Hepatic stellate cell (primary cell): ENCODE data around the gene SC5D.

Experiments
- DNase-seq: peaks from one replicate; pipeline ENCODE4 v3.0.0; 2011; ENCODE audit warnings: low spot score

SC5D gene

DNA sequence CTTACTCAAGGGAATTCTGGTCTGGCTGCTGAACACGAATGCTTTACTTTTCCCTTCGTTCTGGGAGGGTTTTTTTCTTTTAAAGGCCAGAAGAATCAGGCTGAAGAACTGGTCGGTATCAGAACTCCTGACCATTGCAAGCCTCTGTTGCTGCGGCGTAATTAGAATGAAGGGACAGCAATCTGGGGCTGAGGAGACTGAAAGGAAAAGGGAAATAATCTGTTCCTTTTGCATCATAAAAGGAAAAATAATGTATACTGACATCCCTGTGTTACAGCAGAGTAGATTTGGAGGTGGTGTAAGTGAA, 670 bp downstream of the SC5D start:
- DNase-seq: no peak

DNA sequence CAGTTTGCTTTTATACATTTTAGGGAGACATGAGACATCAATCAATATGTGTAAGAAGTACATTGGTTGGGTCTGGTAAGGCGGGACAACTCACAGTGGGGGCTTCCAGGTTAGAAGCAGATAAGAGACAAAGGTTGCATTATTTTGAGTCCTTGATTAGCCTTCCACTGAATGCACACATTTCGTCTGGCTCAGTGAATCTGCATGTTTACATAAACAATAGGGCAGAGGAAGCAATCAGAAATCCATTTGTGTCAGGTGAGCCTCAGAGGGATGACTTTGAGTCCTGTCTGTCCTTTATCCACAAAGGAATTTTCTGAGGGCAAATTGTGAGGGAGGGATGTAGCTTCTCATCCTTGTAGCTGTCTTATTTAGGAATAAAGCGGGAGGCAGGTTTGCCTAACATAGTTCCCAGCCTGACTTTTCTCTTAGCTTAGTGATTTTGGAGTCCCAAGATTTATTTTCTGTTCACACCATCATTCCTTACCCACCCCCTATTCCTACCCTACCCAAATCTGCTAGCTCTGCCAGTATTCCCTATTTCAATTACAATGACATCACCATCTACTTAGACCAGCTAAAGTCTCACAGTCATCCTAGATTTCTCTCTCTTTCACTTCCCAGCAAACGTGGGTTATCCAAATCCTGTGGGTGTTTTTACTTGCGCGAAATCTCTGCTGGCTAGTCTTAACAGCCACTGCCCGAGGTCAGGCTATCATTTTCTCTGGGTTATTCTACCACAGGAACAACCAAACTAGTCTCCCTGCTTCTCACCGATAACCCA, 2.9 kb downstream of the SC5D start:
- no peak for DNase-seq

DNA sequence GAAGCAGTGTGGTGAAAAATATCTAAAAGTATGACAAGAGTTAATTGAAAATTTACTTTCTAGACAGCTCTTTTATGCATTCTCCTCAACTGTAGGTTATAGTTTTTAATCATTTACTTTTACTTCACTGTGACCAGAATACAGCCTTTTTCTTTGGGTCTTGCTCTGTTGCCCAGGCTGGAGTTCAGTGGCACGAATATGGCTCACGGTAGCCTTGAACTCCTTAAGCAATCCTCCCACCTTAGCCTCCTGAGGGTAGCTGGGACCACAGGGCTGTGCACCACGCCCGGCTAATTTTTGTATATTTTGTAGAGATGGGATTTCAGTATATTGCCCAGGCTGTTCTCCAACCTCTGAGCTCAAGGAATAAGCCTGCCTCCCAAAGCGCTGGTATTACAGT, 5.3 kb downstream of the SC5D start:
- DNase-seq: no peak

DNA sequence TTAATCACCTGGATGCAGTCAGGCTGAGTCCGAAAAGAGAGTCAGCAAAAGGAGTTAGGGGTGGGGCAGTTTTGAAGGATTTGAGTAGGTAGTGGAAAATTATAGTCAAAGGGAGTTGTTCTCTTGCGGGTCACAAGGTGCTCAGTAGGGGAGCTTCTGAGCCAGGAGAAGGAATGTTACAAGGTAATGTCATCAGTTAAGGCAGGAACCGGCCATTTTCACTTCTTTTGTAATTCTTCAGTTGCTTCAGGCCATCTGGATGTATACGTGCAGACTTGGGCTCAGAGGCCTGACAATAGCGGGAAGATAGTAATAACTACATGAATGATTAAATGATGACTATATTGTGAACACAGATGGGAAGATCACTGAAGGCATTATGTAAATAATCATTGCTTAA, 6.2 kb downstream of the SC5D start:
- DNase-seq: no peak

DNA sequence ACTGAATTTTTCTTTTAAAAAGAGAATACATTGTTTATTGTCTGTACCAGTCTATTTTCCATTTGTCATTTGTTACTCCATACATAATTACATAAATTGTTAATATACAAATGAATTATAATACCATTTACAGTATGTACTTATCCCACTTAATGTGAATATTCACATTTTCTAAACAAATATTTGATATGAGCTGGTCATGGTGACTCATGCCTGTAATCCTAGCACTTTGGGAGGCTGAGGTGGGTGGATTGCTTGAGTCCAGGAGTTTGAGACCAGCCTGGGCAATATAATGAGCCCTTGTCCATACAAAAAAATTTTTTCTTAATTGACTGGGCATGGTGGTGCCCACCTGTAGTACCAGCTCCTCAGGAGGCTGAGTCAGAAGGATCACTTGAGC, 6.8 kb downstream of the SC5D start:
- no peak for DNase-seq

DNA sequence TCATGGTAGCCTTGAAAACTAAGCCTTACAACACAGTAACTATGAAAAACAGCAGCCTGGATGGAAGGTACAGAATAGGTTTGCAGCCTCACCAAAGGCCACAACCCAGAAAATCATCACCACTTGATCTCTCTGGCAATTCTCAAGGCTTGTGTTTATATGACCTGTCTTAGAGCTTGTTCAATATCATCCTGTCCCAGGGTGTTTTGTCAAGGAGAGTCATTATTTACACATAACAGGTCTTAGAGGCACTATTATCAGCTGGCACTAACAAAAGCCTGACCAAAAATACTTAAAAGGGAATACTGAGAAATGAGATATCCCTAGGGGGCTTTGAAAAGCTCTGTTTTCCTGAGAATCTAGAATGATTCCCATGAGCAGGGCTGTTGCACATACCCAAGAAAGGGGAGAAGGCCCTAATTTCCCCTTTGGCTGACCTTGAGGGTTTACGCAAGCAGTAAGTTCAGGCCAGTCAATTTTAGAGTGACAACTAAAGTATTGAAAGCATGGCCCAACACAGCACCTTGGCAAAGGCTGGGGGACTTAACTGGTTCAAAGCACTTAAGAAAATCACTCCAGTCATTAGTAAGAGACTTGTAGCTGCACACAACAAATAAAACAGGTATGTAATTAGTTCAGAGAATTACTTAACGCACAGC, 7.9 kb downstream of the SC5D start:
- DNase-seq: no peak

DNA sequence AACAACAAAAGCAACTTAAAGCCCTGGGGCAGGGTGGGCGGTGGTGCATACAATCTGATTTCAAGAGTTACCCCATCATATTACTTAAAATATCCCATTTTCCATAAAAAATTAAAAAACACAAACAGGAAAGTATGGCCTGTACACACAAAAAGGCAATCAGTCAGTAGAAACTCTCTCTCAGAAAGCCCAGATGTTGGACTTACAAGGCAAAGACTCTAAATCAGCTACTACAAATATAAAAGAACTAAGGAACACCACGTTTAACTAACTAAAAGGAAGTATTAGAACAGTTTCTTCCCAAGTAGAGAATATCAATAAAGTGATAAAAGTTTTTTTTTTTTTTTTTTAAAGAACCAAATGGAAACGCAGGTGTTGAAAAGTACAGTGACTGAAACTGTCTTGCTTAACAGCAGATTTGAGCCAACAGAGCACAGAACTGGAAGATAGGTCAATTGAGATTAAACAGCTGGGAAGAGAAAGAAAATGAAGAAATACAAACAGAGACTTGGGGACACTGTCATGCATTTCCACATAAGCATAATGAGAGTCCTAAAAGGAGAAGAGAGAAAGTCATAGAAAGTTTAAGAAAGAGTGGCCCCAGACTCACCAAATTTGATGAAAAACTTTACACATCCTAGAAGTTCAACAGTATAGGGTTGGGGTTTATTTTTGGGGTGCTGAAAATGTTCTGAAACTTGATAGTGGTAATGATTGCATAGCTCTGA, 8.6 kb downstream of the SC5D start:
- no peak for DNase-seq

DNA sequence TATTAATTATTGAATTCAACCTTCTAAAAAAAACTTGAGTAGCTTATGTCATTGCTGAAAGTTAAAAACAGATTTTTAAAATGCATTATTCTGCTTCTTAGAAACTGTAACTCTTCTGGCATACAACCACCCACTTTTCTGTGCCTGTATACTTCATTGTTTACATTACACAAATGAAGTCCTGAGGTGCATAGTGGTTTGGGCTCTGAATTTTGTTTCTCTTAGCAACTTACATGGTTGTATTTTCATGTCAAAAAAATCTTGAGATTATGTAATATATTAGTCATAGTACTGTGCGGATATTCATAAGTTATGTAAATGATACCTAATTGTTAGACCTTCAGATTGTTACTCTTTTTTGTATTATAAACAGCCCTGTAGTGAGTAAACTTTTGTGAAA, 12.2 kb downstream of the SC5D start:
- no peak for DNase-seq

DNA sequence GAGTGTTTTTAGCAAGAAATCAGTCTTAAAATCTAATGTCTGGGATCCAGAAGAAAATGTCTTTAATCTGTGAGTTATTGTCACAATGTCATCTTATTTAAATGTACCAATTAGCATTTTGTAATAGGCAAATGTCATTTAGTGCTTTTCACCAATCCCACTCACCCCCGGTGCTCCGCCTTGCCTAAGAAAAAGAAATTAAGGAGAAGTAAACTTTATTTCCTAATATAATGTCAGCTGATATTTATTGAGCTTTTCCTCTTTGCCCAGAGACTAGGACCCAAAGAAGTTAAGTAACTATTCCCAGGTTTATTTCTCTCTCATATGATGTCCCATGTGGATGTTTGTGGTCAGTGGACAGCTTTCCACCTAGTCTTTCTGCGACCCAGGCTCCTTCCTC, 16.2 kb downstream of the SC5D start:
- DNase-seq: no peak

DNA sequence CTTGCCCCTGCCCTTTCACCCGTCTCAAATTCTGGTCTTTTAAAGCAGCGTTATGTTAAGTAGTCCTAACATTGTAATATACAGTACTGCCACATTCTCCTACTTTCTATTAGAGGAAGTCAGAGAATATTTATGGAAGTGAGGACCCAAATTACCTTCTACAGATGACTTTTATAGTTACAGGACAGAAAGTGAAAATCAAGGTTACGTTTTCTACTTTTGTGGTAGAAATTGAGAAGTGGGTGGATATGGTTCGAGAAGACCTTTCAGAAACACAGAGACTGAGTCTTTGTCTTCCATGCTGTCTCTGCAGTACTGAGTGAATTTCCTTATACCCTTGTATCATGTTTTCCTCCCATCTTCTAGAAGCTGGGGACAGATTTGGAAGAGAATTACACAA, 17.1 kb downstream of the SC5D start:
- DNase-seq: no peak

DNA sequence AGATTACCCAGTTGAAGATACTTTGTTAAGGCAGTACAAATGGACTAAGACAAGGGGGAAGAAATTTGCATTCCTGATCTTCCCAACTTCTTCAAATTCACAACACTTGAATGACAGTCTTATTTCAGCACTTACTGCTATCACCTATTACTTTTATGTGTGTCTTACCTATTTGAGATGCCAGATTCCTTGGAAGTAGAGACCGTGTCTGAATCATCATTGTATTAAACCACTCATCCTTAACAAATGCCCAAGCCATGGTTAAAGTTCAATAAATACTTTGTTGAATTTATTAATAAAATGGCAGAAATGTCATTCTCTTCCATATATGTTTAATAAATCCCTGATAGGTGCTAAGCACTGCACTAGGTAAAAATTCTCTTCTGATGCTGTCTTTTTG, 18.3 kb downstream of the SC5D start:
- DNase-seq: no peak

DNA sequence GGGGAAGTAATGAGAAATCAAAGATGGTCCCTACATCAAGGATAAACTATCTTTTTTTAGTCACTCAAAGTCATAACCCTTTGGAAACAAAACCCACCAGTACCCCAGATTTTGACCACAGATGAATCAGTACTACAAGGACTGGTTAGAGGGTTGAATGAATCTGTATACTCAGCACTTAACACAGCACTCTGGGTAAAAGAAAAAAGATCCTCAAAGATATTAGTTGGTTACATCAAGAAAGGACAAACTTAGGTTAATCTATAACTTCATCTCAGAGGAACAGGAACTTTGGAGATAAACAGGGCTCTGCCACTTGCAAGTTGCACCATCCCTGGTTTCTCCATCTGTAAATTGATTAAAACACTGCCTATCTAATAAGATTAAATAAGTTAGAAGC, 18.8 kb downstream of the SC5D start:
- DNase-seq: no peak

DNA sequence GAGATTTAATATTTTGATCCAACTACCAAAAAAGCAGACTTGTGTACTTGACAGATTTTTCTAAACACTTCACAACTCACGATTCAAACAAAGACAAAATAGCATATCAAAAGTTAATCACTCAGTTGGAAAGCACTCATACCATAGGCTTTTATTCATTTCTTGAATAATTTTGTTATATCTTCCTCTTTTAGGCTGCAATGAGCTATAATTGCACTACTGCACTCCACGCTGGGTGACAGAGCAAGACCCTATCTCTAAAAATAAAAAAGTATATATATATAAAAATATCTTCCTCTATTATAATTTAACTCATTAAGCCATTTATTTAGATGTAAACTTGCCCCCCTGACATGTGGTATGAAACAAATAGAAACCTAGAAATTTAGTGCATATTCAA, 19.9 kb downstream of the SC5D start:
- DNase-seq: no peak

DNA sequence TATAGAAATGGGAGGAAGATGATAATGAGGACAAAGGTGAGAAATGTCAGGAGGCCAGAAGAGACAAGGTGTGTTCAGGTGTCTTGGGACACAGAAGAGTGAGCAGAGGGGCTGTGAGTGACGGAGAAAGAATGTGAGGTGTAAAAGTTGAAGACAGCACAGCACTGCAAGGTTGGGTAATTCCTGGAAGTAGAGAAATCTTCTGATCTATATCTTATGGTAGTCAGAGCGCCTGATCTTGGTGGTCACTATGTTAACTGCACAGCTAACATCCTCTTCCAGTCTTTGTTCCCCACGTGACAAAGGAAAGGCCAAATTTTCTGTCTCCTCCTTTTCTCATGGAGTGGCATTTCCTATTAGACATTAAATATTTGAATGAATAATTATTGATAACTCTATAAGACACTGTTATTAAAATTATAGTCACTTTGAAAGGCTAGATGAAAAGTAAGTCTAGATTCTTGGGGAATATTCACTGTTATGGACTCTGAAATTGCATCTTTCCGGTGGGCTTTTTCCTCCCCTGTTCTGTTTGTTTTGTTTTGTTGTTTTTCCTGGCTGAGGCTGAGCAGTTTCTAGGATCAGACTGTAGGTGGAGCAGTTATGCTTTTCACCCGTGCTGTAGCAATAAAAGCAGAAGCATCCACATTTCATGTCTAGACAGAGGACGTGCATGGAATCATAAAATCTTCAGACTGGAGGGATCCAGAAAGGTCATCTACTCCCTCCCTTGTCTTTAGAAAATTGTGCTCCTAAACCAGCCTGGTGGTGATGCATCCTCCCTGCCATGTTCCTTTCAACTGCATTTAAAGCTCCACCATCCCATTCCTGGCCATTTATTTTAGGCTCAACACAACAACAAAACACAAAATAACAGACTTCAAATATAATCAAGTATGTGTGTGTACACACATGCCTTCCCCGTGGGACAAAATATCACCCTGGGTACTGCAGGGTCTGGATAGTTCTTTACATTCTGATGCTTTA, 26.6 kb downstream of the SC5D start:
- DNase-seq: peak; percentile 32

DNA sequence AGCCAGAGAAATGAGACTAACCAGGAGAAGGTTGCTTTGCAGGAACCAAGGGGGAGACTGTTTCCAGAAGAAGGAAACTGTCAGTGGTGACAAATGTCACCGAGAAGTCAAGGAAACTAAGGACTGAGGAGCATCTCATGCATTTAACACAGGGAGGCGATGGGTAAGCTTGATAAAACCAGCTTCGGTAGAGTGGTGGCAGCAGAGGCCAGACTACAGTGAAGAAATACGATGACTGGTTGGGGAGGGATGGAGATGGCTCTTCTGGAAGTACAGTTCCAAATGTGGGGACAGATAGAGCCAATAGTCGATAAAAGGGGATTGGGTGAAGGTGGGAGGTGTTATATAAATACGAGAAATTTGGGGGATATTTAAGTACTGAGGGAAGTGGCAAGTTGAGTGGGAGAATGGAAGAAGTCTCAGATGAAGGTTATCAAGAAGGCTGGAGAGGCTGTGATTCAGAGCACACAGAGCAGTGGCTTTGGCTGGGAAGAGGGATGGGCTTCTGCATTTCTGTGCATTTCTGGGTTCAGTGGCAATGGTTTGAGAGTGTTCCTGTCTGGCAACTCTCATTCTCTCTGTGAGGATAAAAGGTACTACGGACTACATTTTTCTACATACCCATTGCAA, 29.2 kb downstream of the SC5D start:
- DNase-seq: peak; percentile 15

DNA sequence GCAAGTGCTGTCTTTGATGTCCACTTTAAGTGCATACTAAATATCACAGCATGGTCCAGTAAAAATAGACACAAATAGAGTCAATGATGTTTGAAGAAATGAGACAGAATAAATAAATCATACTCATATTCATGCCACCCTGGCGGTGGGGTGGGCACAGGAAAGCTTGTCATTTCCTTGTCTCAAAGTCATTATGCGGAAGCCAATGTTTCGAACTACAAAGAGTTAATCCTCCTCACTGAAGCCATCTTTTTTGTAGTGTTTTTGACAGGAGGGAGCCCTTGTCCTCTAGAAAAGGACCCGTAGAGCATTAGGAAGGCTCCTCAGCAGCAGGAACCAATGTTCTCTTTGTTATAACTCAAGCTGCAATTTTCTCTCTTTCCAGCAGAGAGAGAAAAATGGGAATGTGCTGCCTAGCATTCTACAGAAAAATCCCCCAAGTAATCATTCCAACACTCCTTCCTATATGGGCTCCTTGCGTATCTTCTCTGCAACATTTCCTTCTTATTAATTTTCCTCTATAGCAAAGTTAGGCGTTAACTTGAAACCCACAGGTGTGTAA, 30.6 kb downstream of the SC5D start:
- DNase-seq: no peak

DNA sequence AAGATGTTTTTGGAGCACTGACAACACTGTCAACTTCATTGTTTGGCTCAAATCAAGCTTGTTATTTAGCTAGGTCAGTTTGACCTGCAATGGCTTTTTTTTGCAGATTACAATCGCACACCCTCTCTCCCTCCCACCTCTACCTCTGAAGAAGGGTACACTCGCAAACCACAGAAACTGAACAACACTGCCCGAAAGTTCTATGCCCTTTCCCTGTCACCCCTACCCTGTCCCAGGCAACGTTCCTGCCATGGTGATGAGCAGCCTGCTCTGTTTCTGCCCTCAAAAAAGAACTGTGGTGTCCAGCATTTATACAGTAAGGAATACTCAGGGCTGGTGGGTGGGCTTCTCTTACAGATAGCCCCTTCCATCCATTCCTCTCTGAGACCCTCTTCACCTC, 33.7 kb downstream of the SC5D start:
- DNase-seq: no peak

DNA sequence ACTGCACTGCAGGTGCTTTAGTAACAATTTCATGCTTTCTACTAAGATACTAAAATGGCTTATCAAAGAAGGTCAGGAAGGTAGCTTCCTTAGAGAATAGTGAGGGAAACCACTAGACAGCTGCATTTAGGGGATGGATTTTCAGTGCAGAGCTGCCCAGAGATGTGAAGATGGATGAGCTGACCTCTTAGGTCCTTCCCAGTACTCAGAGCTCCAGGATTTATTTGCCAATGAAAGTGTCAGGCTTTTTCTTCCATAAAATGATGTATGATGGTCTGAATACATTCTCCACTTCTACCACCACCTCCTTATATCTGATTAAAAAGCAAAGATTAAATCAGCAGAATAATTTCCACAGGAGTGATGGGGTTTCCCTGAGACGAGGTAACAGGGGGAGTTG, 35.0 kb downstream of the SC5D start:
- no peak for DNase-seq

DNA sequence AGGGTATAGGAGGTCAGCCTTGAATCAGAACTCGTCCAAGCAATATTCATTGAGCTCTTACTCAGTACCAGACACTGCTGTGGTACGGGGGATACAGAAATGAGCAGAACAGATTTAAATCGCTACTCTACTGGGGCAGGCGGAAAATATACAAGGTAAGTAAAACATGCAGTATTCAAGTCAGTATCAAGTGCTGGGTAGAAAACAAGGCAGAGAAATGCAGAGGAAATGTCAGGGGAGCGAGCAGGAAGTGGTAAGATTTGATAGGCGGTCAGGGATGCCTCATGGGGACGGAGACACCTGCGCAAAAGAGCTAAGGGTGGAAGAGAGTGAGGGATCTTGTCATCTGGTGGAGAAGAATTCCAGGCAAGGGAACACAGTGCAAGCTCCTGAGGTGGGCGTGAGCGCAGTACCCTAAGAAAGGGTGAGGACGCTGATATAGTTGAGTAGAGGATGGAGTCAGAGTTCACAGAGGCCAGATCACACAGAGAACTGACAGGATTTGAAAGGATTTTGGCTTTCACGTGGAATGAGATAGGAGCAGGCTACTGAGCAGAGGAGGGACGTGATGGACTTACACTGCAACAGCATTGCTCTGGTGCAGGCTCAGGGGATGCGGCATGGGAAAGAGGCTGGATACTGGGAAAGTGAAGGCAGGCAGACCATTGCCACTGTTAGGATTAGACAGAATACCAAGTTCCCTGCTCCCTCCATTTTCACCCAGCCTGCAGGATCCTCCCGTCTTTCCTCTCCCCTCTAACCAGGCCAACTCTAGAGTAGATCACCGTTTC, 35.8 kb downstream of the SC5D start:
- no peak for DNase-seq

DNA sequence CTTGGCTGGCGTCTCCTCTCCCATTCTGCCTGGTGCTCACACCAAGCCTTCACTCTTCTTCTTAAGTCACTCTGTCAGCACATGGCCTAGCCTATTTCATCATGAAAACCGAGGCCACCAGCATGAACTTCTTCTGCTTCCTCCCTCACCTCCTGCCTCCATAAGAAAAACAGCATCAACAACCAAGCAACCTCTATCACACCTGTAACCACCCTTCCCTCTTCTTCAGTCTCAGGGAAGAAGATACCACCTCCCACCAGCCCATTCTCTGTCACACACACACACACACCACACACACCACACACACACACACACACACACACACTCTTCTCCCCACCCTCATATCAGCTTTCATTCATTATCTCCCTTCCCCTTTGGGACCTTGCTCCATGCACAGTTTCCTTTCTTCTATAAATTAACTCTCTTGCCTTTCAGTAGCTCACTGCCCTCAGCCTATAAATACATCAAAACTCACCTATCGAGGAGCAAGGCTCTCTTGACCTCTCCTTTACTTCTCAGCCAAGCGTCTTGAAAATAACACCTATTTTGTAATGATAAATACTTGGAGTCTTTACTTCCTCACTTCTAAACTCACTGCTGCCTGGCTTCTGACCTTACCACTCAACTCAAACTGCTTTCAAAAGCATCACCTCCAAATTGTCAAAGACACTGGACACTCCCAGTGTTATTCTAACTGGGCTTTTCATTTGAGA, 36.6 kb downstream of the SC5D start:
- DNase-seq: no peak
